ENCODE data around the gene WDFY4. TPM values are rescaled to one million over a fixed set of nuclear protein-coding genes. Genes with fewer than 3 reads are reported as not detected.

The WDFY4 gene
- total RNA-seq, 1 experiment from 2014 or later = 144 TPM

GRCh38 chr10:48813291-48813690 lies 128.6 kb downstream of the WDFY4 start:
- H3K36me3 ChIP-seq (ENCODE audit: insufficient read depth, low read length) = peaks cover 76% of the 10 kb centered on the region
- H3K4me1 ChIP-seq (ENCODE audit: low read length) = peaks cover 11% of the 10 kb centered on the region
- H4K20me1 ChIP-seq (ENCODE audit: insufficient read depth, low read depth, low read length) = no peaks in the 10 kb centered on the region
- no peaks in the 10 kb centered on the region for H3K9me2 ChIP-seq (replicated peaks; ENCODE audit: insufficient read depth, low read length)
- H3K4me3 ChIP-seq (ENCODE audit: low read length) = no peak overlapping the region
- H3K9ac ChIP-seq (ENCODE audit: low read length) = no peak overlapping the region
- no peak for DNase-seq
- no peaks in the 10 kb centered on the region for H3K27me3 ChIP-seq (ENCODE audit: low read length)
- no peak overlapping the region for H3K4me2 ChIP-seq (ENCODE audit: low read depth, low read length, poor library complexity, severe bottlenecking)
- H2AFZ ChIP-seq (ENCODE audit: low read length) = no peak overlapping the region
- peak overlapping the region; percentile 55 for H3K27ac ChIP-seq (ENCODE audit: low read length)
- H3K9me3 ChIP-seq (ENCODE audit: low read length) = no peaks in the 10 kb centered on the region
- H3K79me2 ChIP-seq (ENCODE audit: low read length) = no peaks in the 10 kb centered on the region

GRCh38 chr10:48813825-48814224 lies 129.2 kb downstream of the WDFY4 start:
- H3K79me2 ChIP-seq (ENCODE audit: low read length) = no peaks in the 10 kb centered on the region
- no peak overlapping the region for H3K4me2 ChIP-seq (ENCODE audit: low read depth, low read length, poor library complexity, severe bottlenecking)
- no peak overlapping the region for H2AFZ ChIP-seq (ENCODE audit: low read length)
- peaks cover 72% of the 10 kb centered on the region for H3K36me3 ChIP-seq (ENCODE audit: insufficient read depth, low read length)
- H3K9ac ChIP-seq (ENCODE audit: low read length) = no peak overlapping the region
- peak overlapping the region; percentile 55 for H3K27ac ChIP-seq (ENCODE audit: low read length)
- H3K9me3 ChIP-seq (ENCODE audit: low read length) = no peaks in the 10 kb centered on the region
- H4K20me1 ChIP-seq (ENCODE audit: insufficient read depth, low read depth, low read length) = no peaks in the 10 kb centered on the region
- no peaks in the 10 kb centered on the region for H3K9me2 ChIP-seq (replicated peaks; ENCODE audit: insufficient read depth, low read length)
- H3K4me1 ChIP-seq (ENCODE audit: low read length) = peaks cover 11% of the 10 kb centered on the region
- H3K27me3 ChIP-seq (ENCODE audit: low read length) = no peaks in the 10 kb centered on the region
- H3K4me3 ChIP-seq (ENCODE audit: low read length) = no peak overlapping the region
- DNase-seq = no peak

GRCh38 chr10:48814933-48815332 lies 130.3 kb downstream of the WDFY4 start:
- no peak overlapping the region for H3K4me2 ChIP-seq (ENCODE audit: low read depth, low read length, poor library complexity, severe bottlenecking)
- H3K27ac ChIP-seq (ENCODE audit: low read length) = no peak overlapping the region
- no peak for DNase-seq
- H3K9ac ChIP-seq (ENCODE audit: low read length) = no peak overlapping the region
- no peaks in the 10 kb centered on the region for H3K9me2 ChIP-seq (replicated peaks; ENCODE audit: insufficient read depth, low read length)
- H3K9me3 ChIP-seq (ENCODE audit: low read length) = no peaks in the 10 kb centered on the region
- no peaks in the 10 kb centered on the region for H4K20me1 ChIP-seq (ENCODE audit: insufficient read depth, low read depth, low read length)
- H3K4me3 ChIP-seq (ENCODE audit: low read length) = no peak overlapping the region
- H3K4me1 ChIP-seq (ENCODE audit: low read length) = peaks cover 11% of the 10 kb centered on the region
- H3K79me2 ChIP-seq (ENCODE audit: low read length) = no peaks in the 10 kb centered on the region
- H2AFZ ChIP-seq (ENCODE audit: low read length) = no peak overlapping the region
- no peaks in the 10 kb centered on the region for H3K27me3 ChIP-seq (ENCODE audit: low read length)
- peaks cover 68% of the 10 kb centered on the region for H3K36me3 ChIP-seq (ENCODE audit: insufficient read depth, low read length)

GRCh38 chr10:48817141-48817540 lies 132.5 kb downstream of the WDFY4 start:
- peaks cover 56% of the 10 kb centered on the region for H3K36me3 ChIP-seq (ENCODE audit: insufficient read depth, low read length)
- no peaks in the 10 kb centered on the region for H3K79me2 ChIP-seq (ENCODE audit: low read length)
- H3K27me3 ChIP-seq (ENCODE audit: low read length) = no peaks in the 10 kb centered on the region

GRCh38 chr10:48818081-48818480 lies 133.4 kb downstream of the WDFY4 start:
- Histone ChIP-seq H3K4me3 (ENCODE audit: low read length) (no peak overlapping the region), H3K36me3 (ENCODE audit: insufficient read depth, low read length) (peaks cover 51% of the 10 kb centered on the region), H3K27ac (ENCODE audit: low read length) (no peak overlapping the region), H2AFZ (ENCODE audit: low read length) (no peak overlapping the region), H3K27me3 (ENCODE audit: low read length) (no peaks in the 10 kb centered on the region), H4K20me1 (ENCODE audit: insufficient read depth, low read depth, low read length) (no peaks in the 10 kb centered on the region), H3K9me2 (replicated peaks; ENCODE audit: insufficient read depth, low read length) (no peaks in the 10 kb centered on the region), H3K4me1 (ENCODE audit: low read length) (peaks cover 4% of the 10 kb centered on the region), H3K9me3 (ENCODE audit: low read length) (no peaks in the 10 kb centered on the region), H3K9ac (ENCODE audit: low read length) (no peak overlapping the region), H3K4me2 (ENCODE audit: low read depth, low read length, poor library complexity, severe bottlenecking) (no peak overlapping the region), H3K79me2 (ENCODE audit: low read length) (no peaks in the 10 kb centered on the region)
- no peak for DNase-seq

More at GRCh38 chr10:48817141-48817540, 132.5 kb downstream of the WDFY4 start:
- Histone ChIP-seq H3K4me1 (ENCODE audit: low read length) (peaks cover 11% of the 10 kb centered on the region), H4K20me1 (ENCODE audit: insufficient read depth, low read depth, low read length) (no peaks in the 10 kb centered on the region), H3K4me3 (ENCODE audit: low read length) (no peak overlapping the region), H3K27ac (ENCODE audit: low read length) (no peak overlapping the region), H3K4me2 (ENCODE audit: low read depth, low read length, poor library complexity, severe bottlenecking) (no peak overlapping the region), H3K9me3 (ENCODE audit: low read length) (no peaks in the 10 kb centered on the region), H3K9ac (ENCODE audit: low read length) (no peak overlapping the region), H3K9me2 (replicated peaks; ENCODE audit: insufficient read depth, low read length) (no peaks in the 10 kb centered on the region), H2AFZ (ENCODE audit: low read length) (no peak overlapping the region)
- DNase-seq = no peak

- no peak overlapping the region for H3K27ac ChIP-seq (ENCODE audit: low read length)
- no peaks in the 10 kb centered on the region for H3K9me3 ChIP-seq (ENCODE audit: low read length)
- no peak overlapping the region for H3K9ac ChIP-seq (ENCODE audit: low read length)
- no peaks in the 10 kb centered on the region for H4K20me1 ChIP-seq (ENCODE audit: insufficient read depth, low read depth, low read length)
- no peaks in the 10 kb centered on the region for H3K79me2 ChIP-seq (ENCODE audit: low read length)
- no peak overlapping the region for H2AFZ ChIP-seq (ENCODE audit: low read length)
- H3K4me2 ChIP-seq (ENCODE audit: low read depth, low read length, poor library complexity, severe bottlenecking) = no peak overlapping the region
- no peaks in the 10 kb centered on the region for H3K9me2 ChIP-seq (replicated peaks; ENCODE audit: insufficient read depth, low read length)
- no peaks in the 10 kb centered on the region for H3K4me1 ChIP-seq (ENCODE audit: low read length)
- no peaks in the 10 kb centered on the region for H3K27me3 ChIP-seq (ENCODE audit: low read length)
- no peak overlapping the region for H3K4me3 ChIP-seq (ENCODE audit: low read length)
- H3K36me3 ChIP-seq (ENCODE audit: insufficient read depth, low read length) = peaks cover 48% of the 10 kb centered on the region
- no peak for DNase-seq
These were observed 134.3 kb downstream of the WDFY4 start for GRCh38 chr10:48818861-48819520.

GRCh38 chr10:48819783-48820182 lies 135.1 kb downstream of the WDFY4 start:
- Histone ChIP-seq H3K4me2 (ENCODE audit: low read depth, low read length, poor library complexity, severe bottlenecking) (no peak overlapping the region), H3K4me3 (ENCODE audit: low read length) (no peak overlapping the region), H3K9me3 (ENCODE audit: low read length) (no peaks in the 10 kb centered on the region), H4K20me1 (ENCODE audit: insufficient read depth, low read depth, low read length) (no peaks in the 10 kb centered on the region), H2AFZ (ENCODE audit: low read length) (no peak overlapping the region), H3K36me3 (ENCODE audit: insufficient read depth, low read length) (peaks cover 46% of the 10 kb centered on the region), H3K9ac (ENCODE audit: low read length) (no peak overlapping the region), H3K9me2 (replicated peaks; ENCODE audit: insufficient read depth, low read length) (no peaks in the 10 kb centered on the region), H3K4me1 (ENCODE audit: low read length) (no peaks in the 10 kb centered on the region), H3K27ac (ENCODE audit: low read length) (no peak overlapping the region), H3K79me2 (ENCODE audit: low read length) (no peaks in the 10 kb centered on the region), H3K27me3 (ENCODE audit: low read length) (no peaks in the 10 kb centered on the region)
- no peak for DNase-seq

- Histone ChIP-seq H3K36me3 (ENCODE audit: insufficient read depth, low read length) (peaks cover 42% of the 10 kb centered on the region; the same call in 1 of the 2 replicates), H3K4me3 (ENCODE audit: low read length) (no peak overlapping the region), H3K27ac (ENCODE audit: low read length) (no peak overlapping the region)
These were observed 135.6 kb downstream of the WDFY4 start for GRCh38 chr10:48820231-48820630.

More at GRCh38 chr10:48820231-48820630, 135.6 kb downstream of the WDFY4 start:
- Histone ChIP-seq H3K4me2 (ENCODE audit: low read depth, low read length, poor library complexity, severe bottlenecking) (no peak overlapping the region), H3K9me3 (ENCODE audit: low read length) (no peaks in the 10 kb centered on the region), H3K9ac (ENCODE audit: low read length) (no peak overlapping the region), H3K4me1 (ENCODE audit: low read length) (no peaks in the 10 kb centered on the region), H3K9me2 (replicated peaks; ENCODE audit: insufficient read depth, low read length) (no peaks in the 10 kb centered on the region), H2AFZ (ENCODE audit: low read length) (no peak overlapping the region), H3K79me2 (ENCODE audit: low read length) (no peaks in the 10 kb centered on the region), H3K27me3 (ENCODE audit: low read length) (no peaks in the 10 kb centered on the region), H4K20me1 (ENCODE audit: insufficient read depth, low read depth, low read length) (no peaks in the 10 kb centered on the region)
- DNase-seq = no peak
